ENCODE results near the gene KCNQ1. TPM values are rescaled to one million over a fixed set of nuclear protein-coding genes. Genes with fewer than 3 reads are reported as not detected.

KCNQ1 gene
- polyA plus RNA-seq, 4 donors, result 18.4 to 54.4 (median 21.3) TPM

- Histone ChIP-seq H3K4me3 (ENCODE audit: low read depth in 1 of 3, low read length in 3 of 3) (no peak overlapping the region), H3K27ac (ENCODE audit: low read depth in 1 of 3, low read length in 2 of 3) (no peak overlapping the region), H3K4me1 (ENCODE audit: control insufficient read depth in 3 of 3, insufficient read depth in 2 of 3, low read depth in 1 of 3, low read length in 2 of 3) (peaks cover 0 to 15% (median 0%) of the 10 kb centered on the region in 3 donors), H3K9me3 (ENCODE audit: control insufficient read depth in 2 of 2, insufficient read depth in 1 of 2, low read depth in 1 of 2, low read length in 1 of 2) (peaks cover 0 to 29% of the 10 kb centered on the region in 2 donors), H3K27me3 (ENCODE audit: control insufficient read depth in 3 of 3, insufficient read depth in 3 of 3, low read length in 3 of 3) (no peaks in the 10 kb centered on the region), H3K36me3 (ENCODE audit: control insufficient read depth in 3 of 3, insufficient read depth in 2 of 3, low read depth in 1 of 3, low read length in 3 of 3) (peaks cover 0 to 8% (median 0%) of the 10 kb centered on the region in 3 donors)
- DNase-seq (no peak), FAIRE-seq (no peak)
- 91 to 95% (median 92%) methylated on average over 10 of the region's 10 CpGs for WGBS, 3 donors
These were observed 350.7 kb downstream of the KCNQ1 start for GRCh38 chr11:2795491-2795991.

GRCh38 chr11:2796091-2796490 is 351.3 kb downstream of the KCNQ1 start:
- DNase-seq, result no peak
- no peak overlapping the region for H3K4me3 ChIP-seq (ENCODE audit: low read depth in 1 of 3, low read length in 3 of 3)
- WGBS, 3 donors, result 93 to 96% (median 94%) methylated on average over 15 of the region's 15 CpGs
- FAIRE-seq, result no peak
- H3K9me3 ChIP-seq (ENCODE audit: control insufficient read depth in 2 of 2, insufficient read depth in 1 of 2, low read depth in 1 of 2, low read length in 1 of 2), result peaks cover 0 to 30% of the 10 kb centered on the region in 2 donors
- H3K27ac ChIP-seq (ENCODE audit: low read depth in 1 of 3, low read length in 2 of 3), result no peak overlapping the region
- peaks cover 0 to 8% (median 0%) of the 10 kb centered on the region in 3 donors for H3K36me3 ChIP-seq (ENCODE audit: control insufficient read depth in 3 of 3, insufficient read depth in 2 of 3, low read depth in 1 of 3, low read length in 3 of 3)
- H3K4me1 ChIP-seq (ENCODE audit: control insufficient read depth in 3 of 3, insufficient read depth in 2 of 3, low read depth in 1 of 3, low read length in 2 of 3), result peaks cover 0 to 12% (median 0%) of the 10 kb centered on the region in 3 donors
- H3K27me3 ChIP-seq (ENCODE audit: control insufficient read depth in 3 of 3, insufficient read depth in 3 of 3, low read length in 3 of 3), result no peaks in the 10 kb centered on the region

GRCh38 chr11:2796508-2797113 is 351.8 kb downstream of the KCNQ1 start:
- peaks cover 0 to 30% of the 10 kb centered on the region in 2 donors for H3K9me3 ChIP-seq (ENCODE audit: control insufficient read depth in 2 of 2, insufficient read depth in 1 of 2, low read depth in 1 of 2, low read length in 1 of 2)
- H3K27me3 ChIP-seq (ENCODE audit: control insufficient read depth in 3 of 3, insufficient read depth in 3 of 3, low read length in 3 of 3), result no peaks in the 10 kb centered on the region
- H3K4me3 ChIP-seq (ENCODE audit: low read depth in 1 of 3, low read length in 3 of 3), result no peak overlapping the region
- H3K36me3 ChIP-seq (ENCODE audit: control insufficient read depth in 3 of 3, insufficient read depth in 2 of 3, low read depth in 1 of 3, low read length in 3 of 3), result peaks cover 0 to 8% (median 0%) of the 10 kb centered on the region in 3 donors
- DNase-seq, result no peak
- peaks cover 0 to 9% (median 0%) of the 10 kb centered on the region in 3 donors for H3K4me1 ChIP-seq (ENCODE audit: control insufficient read depth in 3 of 3, insufficient read depth in 2 of 3, low read depth in 1 of 3, low read length in 2 of 3)
- FAIRE-seq, result no peak
- H3K27ac ChIP-seq (ENCODE audit: low read depth in 1 of 3, low read length in 2 of 3), result no peak overlapping the region
- WGBS, 3 donors, result 88 to 91% (median 91%) methylated on average over 32 of the region's 32 CpGs

GRCh38 chr11:2797121-2797711 is 352.4 kb downstream of the KCNQ1 start:
- FAIRE-seq (no peak), DNase-seq (no peak)
- Histone ChIP-seq H3K27me3 (ENCODE audit: control insufficient read depth in 3 of 3, insufficient read depth in 3 of 3, low read length in 3 of 3) (no peaks in the 10 kb centered on the region), H3K4me3 (ENCODE audit: low read depth in 1 of 3, low read length in 3 of 3) (no peak overlapping the region), H3K36me3 (ENCODE audit: control insufficient read depth in 3 of 3, insufficient read depth in 2 of 3, low read depth in 1 of 3, low read length in 3 of 3) (peaks cover 0 to 8% (median 0%) of the 10 kb centered on the region in 3 donors), H3K27ac (ENCODE audit: low read depth in 1 of 3, low read length in 2 of 3) (no peak overlapping the region), H3K4me1 (ENCODE audit: control insufficient read depth in 3 of 3, insufficient read depth in 2 of 3, low read depth in 1 of 3, low read length in 2 of 3) (peaks cover 0 to 3% (median 0%) of the 10 kb centered on the region in 3 donors), H3K9me3 (ENCODE audit: control insufficient read depth in 2 of 2, insufficient read depth in 1 of 2, low read depth in 1 of 2, low read length in 1 of 2) (peaks cover 0 to 30% of the 10 kb centered on the region in 2 donors)
- 85 to 91% (median 89%) methylated on average over 22 to 25 of the region's 25 CpGs for WGBS, 3 donors

GRCh38 chr11:2797741-2798361 is 353.0 kb downstream of the KCNQ1 start:
- 81 to 95% (median 90%) methylated on average over 9 of the region's 9 CpGs for WGBS, 3 donors
- DNase-seq (no peak), FAIRE-seq (no peak)
- peaks cover 0 to 6% (median 0%) of the 10 kb centered on the region in 3 donors for H3K36me3 ChIP-seq (ENCODE audit: control insufficient read depth in 3 of 3, insufficient read depth in 2 of 3, low read depth in 1 of 3, low read length in 3 of 3)
- H3K4me1 ChIP-seq (ENCODE audit: control insufficient read depth in 3 of 3, insufficient read depth in 2 of 3, low read depth in 1 of 3, low read length in 2 of 3), result peaks cover 0 to 3% (median 0%) of the 10 kb centered on the region in 3 donors
- H3K27ac ChIP-seq (ENCODE audit: low read depth in 1 of 3, low read length in 2 of 3), result no peak overlapping the region
- no peak overlapping the region for H3K4me3 ChIP-seq (ENCODE audit: low read depth in 1 of 3, low read length in 3 of 3)
- peaks cover 0 to 30% of the 10 kb centered on the region in 2 donors for H3K9me3 ChIP-seq (ENCODE audit: control insufficient read depth in 2 of 2, insufficient read depth in 1 of 2, low read depth in 1 of 2, low read length in 1 of 2)
- H3K27me3 ChIP-seq (ENCODE audit: control insufficient read depth in 3 of 3, insufficient read depth in 3 of 3, low read length in 3 of 3), result no peaks in the 10 kb centered on the region

GRCh38 chr11:2798951-2799761 is 354.3 kb downstream of the KCNQ1 start:
- H3K4me1 ChIP-seq (ENCODE audit: control insufficient read depth in 3 of 3, insufficient read depth in 2 of 3, low read depth in 1 of 3, low read length in 2 of 3), result peaks cover 0 to 3% (median 0%) of the 10 kb centered on the region in 3 donors
- H3K27ac ChIP-seq (ENCODE audit: low read depth in 1 of 3, low read length in 2 of 3), result no peak overlapping the region
- WGBS, 3 donors, result 88 to 97% (median 90%) methylated on average over 17 of the region's 17 CpGs
- H3K27me3 ChIP-seq (ENCODE audit: control insufficient read depth in 3 of 3, insufficient read depth in 3 of 3, low read length in 3 of 3), result no peaks in the 10 kb centered on the region
- H3K9me3 ChIP-seq (ENCODE audit: control insufficient read depth in 2 of 2, insufficient read depth in 1 of 2, low read depth in 1 of 2, low read length in 1 of 2), result peaks cover 0 to 30% of the 10 kb centered on the region in 2 donors
- no peak overlapping the region for H3K4me3 ChIP-seq (ENCODE audit: low read depth in 1 of 3, low read length in 3 of 3)
- peaks cover 0 to 10% (median 0%) of the 10 kb centered on the region in 3 donors for H3K36me3 ChIP-seq (ENCODE audit: control insufficient read depth in 3 of 3, insufficient read depth in 2 of 3, low read depth in 1 of 3, low read length in 3 of 3)
- FAIRE-seq (no peak), DNase-seq (no peak)

- peaks cover 0 to 7% (median 0%) of the 10 kb centered on the region in 3 donors for H3K36me3 ChIP-seq (ENCODE audit: control insufficient read depth in 3 of 3, insufficient read depth in 2 of 3, low read depth in 1 of 3, low read length in 3 of 3)
- DNase-seq (no peak), FAIRE-seq (no peak)
- no peak overlapping the region for H3K27ac ChIP-seq (ENCODE audit: low read depth in 1 of 3, low read length in 2 of 3)
- no peaks in the 10 kb centered on the region for H3K27me3 ChIP-seq (ENCODE audit: control insufficient read depth in 3 of 3, insufficient read depth in 3 of 3, low read length in 3 of 3)
- peaks cover 0 to 30% of the 10 kb centered on the region in 2 donors for H3K9me3 ChIP-seq (ENCODE audit: control insufficient read depth in 2 of 2, insufficient read depth in 1 of 2, low read depth in 1 of 2, low read length in 1 of 2)
- no peak overlapping the region for H3K4me3 ChIP-seq (ENCODE audit: low read depth in 1 of 3, low read length in 3 of 3)
- H3K4me1 ChIP-seq (ENCODE audit: control insufficient read depth in 3 of 3, insufficient read depth in 2 of 3, low read depth in 1 of 3, low read length in 2 of 3), result peaks cover 0 to 3% (median 0%) of the 10 kb centered on the region in 3 donors
- 75 to 78% (median 75%) methylated on average over 15 of the region's 15 CpGs for WGBS, 3 donors
These were observed 355.3 kb downstream of the KCNQ1 start for GRCh38 chr11:2799881-2800654.

Measured in small intestine (tissue), 7 donors.